IPS-NIHi7 (cell line): ENCODE data around the gene TRABD2B.

Source experiments
- DNase-seq: peaks from one replicate; pipeline ENCODE4 v3.0.0; 2012; ENCODE audit warnings: mixed read lengths; ENCODE audit errors: extremely low spot score

TRABD2B gene

GRCh38 chr1:47803815-47804501, 193.2 kb downstream of the TRABD2B start:
- DNase-seq = no peak

DNA sequence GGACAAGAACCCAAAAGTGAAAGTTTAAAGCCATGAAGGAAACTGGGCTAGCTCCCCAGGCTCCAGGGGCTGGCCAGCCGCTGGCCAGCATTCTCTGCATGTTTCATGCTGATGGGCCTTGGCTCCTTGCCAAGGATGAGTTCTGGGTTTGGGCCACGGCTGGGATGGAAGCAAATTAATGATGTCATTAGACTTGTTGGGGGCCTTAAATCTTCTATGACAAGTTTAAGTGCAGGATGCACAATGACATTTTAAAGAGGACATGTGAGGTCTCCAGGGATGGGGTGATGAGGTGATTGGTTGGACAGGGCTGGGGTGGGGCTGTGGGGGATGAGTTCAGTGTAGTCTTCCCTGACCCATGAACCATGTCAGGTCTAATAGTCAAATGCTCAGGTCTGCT, 199.6 kb downstream of the TRABD2B start:
- DNase-seq = no peak

GRCh38 chr1:47796626-47797025, 200.6 kb downstream of the TRABD2B start:
- DNase-seq = no peak

DNA sequence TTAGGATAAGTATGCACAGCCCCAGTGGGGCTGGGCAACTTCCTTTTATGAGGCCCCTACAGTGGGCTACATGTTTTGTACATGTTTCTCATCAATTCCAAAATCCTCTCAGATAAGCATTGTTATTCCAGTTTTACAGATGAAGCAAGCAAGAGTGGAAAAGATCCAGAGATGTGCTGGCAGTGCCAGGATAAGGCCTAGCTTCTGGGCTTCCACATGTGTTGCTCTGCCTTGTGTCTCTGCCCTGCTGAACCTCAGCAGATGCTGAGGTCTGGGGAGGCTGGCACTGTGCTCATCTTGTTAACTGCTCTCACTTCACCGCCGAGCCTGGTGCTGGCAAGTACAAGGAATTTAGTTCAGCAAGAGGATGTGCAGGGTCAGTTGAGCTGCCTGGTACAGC, 202.1 kb downstream of the TRABD2B start:
- no peak for DNase-seq

DNA sequence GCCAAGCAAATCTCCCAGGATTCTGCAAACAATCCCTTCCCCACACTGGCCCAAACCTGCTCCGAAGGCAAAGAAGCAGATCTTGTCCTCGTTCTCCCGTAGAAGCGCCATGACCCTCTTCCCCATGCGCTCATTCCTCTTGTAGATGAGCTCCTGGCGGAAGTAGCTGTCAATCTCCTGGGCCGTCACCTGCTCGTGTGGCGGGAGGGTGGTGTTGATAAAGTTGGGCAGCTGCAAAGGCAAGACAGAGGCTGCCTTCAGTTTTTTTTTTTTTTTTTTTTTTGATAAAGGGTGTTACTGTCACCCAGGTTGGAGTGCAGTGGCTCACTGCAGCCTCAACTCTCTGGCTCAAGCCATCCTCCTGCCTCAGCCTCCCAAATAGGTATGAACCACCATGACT, 202.7 kb downstream of the TRABD2B start:
- no peak for DNase-seq

- no peak for DNase-seq
Measured at GRCh38 chr1:47794081-47794480, 203.1 kb downstream of the TRABD2B start.

DNA sequence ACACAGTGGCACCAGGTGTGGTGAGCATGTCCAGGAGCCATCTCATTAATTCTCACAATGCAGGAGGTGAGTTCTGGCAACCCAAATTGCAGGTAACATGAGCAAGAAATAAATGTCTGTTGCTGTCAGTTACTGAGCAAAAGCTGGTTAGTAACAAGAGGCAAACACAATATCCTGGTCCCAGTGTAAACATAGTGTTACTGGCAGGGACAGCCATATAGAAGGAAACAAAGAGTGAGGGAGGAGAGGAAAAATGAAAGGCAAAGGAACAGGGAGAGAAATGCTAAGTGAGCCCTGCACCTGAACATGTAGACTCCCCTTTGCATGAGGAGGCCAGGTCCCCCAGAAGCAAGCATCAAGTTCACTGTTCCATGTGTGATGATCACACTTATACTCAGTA, 203.6 kb downstream of the TRABD2B start:
- DNase-seq = no peak

GRCh38 chr1:47792779-47793178, 204.4 kb downstream of the TRABD2B start:
- DNase-seq = no peak

- DNase-seq = no peak
Measured at GRCh38 chr1:47791879-47792608, 205.1 kb downstream of the TRABD2B start.

- DNase-seq = no peak
Measured at GRCh38 chr1:47788761-47789160, 208.4 kb downstream of the TRABD2B start.

DNA sequence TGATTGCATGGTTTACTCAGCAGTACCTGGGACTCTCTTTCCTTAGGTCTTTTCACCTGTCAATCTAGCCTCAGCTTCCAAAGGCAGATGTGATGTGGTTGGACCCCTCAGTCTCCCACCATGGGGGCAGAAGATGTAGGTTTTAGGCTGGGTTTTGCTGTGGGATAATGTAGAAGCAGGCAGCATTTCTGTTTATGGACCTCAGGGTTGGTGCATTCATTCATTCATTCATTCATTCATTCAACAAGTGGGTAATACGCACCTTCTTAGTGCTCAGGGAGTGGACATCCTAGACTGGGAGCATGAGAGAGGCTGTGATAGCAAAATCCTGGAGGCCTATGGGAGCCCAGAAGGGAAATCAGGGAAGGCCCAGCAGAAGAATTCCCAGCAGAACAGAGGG, 209.6 kb downstream of the TRABD2B start:
- DNase-seq = no peak

GRCh38 chr1:47786316-47786715, 210.9 kb downstream of the TRABD2B start:
- DNase-seq = no peak

DNA sequence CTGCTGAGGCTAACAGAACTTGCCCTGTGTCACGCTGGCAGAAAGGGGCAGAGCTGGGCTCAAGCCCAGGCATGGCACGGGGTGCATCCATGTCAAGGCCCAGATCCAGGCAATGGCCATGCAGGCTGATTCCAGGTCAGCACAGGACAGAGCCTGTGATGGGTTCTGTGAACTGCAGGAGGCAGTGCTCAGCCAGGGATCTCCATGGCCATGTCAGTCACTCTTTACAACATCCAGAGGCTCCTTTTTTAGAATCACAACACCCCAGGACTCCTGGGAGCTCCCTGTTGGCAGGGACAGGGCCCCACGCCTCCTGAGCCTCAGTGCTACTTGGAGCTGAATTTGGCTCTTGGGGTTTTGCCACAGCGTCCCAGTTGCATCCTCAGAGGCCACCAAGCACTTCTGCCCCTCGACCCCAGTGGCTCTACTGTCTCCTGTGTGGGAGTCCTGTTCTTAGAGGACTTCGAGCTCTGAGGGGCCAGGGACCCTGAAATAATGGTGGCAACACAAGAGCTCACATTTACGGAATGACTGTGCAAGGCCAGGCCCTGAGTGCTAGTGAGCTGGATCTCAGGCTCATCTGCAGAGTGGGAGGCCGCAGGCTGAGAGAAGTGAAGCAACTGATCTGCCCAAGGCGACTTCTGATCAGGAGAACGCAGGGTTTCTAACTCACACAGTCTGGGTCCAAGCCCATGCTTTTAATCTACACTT, 211.5 kb downstream of the TRABD2B start:
- peak; percentile 85 for DNase-seq

DNA sequence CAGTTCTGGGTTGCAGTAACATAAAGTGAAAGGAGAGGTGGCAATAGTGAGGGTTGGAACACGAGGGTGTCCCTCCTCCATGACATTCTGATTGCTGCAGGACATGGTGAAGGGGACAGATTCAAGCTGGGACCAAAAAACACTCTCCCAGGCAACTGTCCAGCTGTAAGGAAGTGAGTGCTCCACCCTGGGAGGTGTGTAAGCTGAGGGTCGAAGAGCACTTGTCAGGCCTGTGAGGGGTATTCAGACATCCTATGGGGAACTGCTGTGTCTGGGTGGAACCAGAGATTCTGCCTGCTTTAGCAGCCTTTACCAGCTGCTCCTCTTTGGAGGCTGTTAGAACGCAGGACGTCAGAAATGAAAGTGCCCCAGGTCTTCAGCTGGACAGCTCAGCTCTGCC, 212.1 kb downstream of the TRABD2B start:
- no peak for DNase-seq

GRCh38 chr1:47784497-47784822, 212.7 kb downstream of the TRABD2B start:
- DNase-seq = no peak

DNA sequence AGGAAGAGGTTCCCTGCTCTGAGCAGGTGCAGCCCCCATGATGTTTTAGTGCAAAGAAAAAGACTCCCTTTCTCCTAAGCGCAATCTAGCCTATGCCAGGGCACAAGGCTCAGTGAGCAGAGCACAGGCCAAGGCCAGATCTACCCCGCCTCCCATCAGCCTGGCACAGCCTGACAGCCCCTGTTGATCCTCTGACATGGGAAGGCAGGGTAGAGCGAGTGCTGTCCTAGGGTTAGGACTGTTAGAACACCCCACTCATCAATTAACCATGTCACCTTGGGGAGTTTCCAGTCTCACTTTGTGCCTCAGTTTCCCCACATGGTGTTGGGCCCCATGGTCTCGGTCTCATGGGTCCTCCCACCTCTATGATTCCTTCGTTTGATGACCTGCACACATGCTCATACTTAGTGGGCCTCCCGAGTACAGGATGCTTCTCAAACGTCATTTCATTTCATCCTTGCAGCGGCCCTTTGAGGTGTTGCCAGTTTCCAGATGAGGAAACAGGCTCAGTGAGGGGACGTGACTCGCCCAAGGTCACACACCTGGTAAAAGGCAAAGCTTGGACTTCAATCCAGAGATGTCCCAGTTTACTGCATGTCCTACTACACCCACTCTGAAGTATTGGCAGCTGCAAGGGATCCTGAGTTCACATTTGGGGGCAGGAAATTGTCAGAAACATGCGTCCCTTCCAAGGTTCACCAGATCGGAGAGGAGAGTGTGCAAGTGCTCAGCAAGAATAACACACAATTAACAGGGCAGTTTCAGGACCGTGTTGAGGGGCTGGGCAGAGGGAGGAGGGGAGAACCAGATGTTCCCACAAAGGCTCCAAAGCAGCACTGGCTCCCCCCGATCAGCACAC, 213.3 kb downstream of the TRABD2B start:
- DNase-seq = no peak

GRCh38 chr1:47782414-47783166, 214.6 kb downstream of the TRABD2B start:
- no peak for DNase-seq

- DNase-seq = no peak
Measured at GRCh38 chr1:47781171-47781959, 215.8 kb downstream of the TRABD2B start.

DNA sequence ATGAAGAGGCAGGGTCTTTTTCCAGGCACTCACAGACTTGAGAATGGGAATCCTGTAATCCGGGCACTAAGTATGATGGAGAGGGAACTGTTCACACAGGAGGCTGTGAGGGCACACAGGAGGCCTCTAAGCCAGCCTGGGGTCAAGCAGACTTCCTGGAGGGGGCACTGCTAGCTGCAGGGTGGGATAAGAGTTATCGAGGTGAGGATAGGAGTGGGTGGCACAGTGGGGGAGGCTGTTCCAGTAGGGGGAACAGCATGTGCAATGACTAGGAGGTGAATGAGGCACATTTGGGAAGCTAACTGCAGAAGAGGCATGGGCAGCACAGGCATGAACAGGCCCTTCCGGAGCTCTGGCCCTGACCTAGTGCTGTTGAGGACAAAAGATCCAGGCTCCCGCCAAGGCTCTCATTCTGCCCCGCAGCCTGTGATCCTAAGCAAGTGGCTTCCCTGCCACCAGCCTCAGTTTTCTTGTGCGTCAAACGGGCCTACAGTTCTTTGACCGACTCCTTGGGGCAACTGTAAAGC, 216.7 kb downstream of the TRABD2B start:
- no peak for DNase-seq

- DNase-seq = no peak
Measured at GRCh38 chr1:47779613-47780012, 217.6 kb downstream of the TRABD2B start.
